Esophagus (tissue), 2 donors: ENCODE data around the gene MAP3K9. TPM values are rescaled to one million over a fixed set of nuclear protein-coding genes. Genes with fewer than 3 reads are reported as not detected.
A peak's percentile ranks its signal among the peaks of the same experiment; 100 is the strongest.

Source experiments
- H3K27ac ChIP-seq, 2 donors: one replicate each; pipeline ENCODE4 v1.5.1; 2013; ENCODE audit warnings: low read depth in 2 of 2, mild to moderate bottlenecking in 2 of 2, inconsistent platforms in 1 of 2, low read length in 1 of 2, moderate library complexity in 1 of 2
- H3K27me3 ChIP-seq, 2 donors: one replicate each; pipeline ENCODE4 v1.6.1; 2013; ENCODE audit warnings: low read length in 2 of 2, control low read depth in 1 of 2, mild to moderate bottlenecking in 1 of 2; ENCODE audit not compliant: insufficient read depth in 2 of 2, control insufficient read depth in 1 of 2
- H3K36me3 ChIP-seq, 2 donors: one replicate each; pipeline ENCODE4 v1.6.1; 2013; ENCODE audit warnings: low read length in 1 of 2; ENCODE audit not compliant: control insufficient read depth in 2 of 2, insufficient read depth in 2 of 2
- H3K4me1 ChIP-seq, 2 donors: one replicate each; pipeline ENCODE4 v1.6.1; 2013; ENCODE audit warnings: low read length in 1 of 2; ENCODE audit not compliant: control insufficient read depth in 2 of 2, insufficient read depth in 2 of 2
- H3K4me3 ChIP-seq, 2 donors: one replicate each; pipeline ENCODE4 v1.5.1; 2013; ENCODE audit warnings: low read length in 2 of 2, mild to moderate bottlenecking in 2 of 2, low read depth in 1 of 2, moderate library complexity in 1 of 2
- H3K9me3 ChIP-seq, 2 donors: one replicate each; pipeline ENCODE4 v1.6.1; 2013; ENCODE audit warnings: mild to moderate bottlenecking in 2 of 2, low read depth in 1 of 2, low read length in 1 of 2, moderate library complexity in 1 of 2; ENCODE audit not compliant: control insufficient read depth in 2 of 2, insufficient read depth in 1 of 2
- WGBS, 2 donors: extraction: QIAGEN DNeasy Blood & Tissue Kit; methylation state at CpG; one replicate each; pipeline ENCODE4 v1.1.7; 2013; 5-methylcytosine and 5-hydroxymethylcytosine counted together
- polyA plus RNA-seq, 2 donors: library from polyadenylated mRNA; stranded (reverse); fragments of 200-250 nt; gene quantifications; one replicate each; pipeline ENCODE4 v1.2.3, GENCODE V29; 2013
- donor health status: healthy with polysubstance abuse.
- donor health status: Bipolar disorder and iron deficiency.

The MAP3K9 gene
- polyA plus RNA-seq, 2 donors: 4.2 to 11.6 TPM

DNA sequence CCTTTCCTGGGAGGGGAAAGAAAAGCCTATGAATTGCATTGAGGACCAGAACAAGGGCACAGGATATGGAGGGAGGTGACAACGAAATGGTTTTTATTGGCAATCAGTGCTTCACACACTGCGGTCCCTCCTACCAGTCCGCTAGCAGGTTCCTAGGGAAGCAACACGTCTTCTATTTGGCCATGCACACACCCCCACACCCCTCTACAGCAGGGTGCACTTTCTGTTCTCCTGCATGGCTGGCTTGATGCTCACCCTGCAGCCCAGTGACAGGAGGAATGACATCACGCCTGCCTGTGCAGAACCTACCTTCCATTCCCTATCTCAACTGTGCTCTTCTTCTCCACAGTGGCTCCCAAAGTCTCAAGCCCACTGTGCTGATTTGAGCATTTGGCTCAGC lies 109.7 kb downstream of the MAP3K9 start:
- H3K4me1 ChIP-seq: peaks cover 0 to 8% of the 10 kb centered on the region in 2 donors
- H3K36me3 ChIP-seq: no peaks in the 10 kb centered on the region
- H3K27me3 ChIP-seq: no peaks in the 10 kb centered on the region
- H3K27ac ChIP-seq: peak overlapping the region; percentile 58 to 72
- H3K9me3 ChIP-seq: no peaks in the 10 kb centered on the region
- peak overlapping the region; percentile 7 to 34 for H3K4me3 ChIP-seq
- 90 to 94% methylated on average over 5 of the region's 5 CpGs for WGBS, 2 donors

DNA sequence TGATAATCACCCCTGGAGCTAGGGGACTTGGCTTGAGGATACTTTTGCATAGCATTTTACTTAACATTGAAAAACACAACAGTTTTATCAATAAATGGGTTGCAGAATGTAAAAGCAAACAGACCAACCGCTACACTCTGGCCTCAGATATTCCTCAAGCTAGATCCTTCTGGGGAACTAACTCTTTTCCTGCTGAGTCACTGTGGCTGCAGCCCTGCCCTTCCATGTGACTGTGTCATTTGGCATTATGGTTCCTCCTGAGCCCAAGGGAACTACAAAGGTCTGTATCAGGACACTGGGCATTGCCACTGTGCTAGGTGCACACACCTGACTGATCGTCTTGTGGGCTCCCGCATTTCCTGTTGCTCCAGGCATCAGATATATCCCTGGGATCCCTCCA lies 111.0 kb downstream of the MAP3K9 start:
- Histone ChIP-seq H3K27me3 (no peaks in the 10 kb centered on the region), H3K4me3 (peak overlapping the region; percentile 37 to 47), H3K4me1 (peaks cover 0 to 8% of the 10 kb centered on the region in 2 donors), H3K36me3 (no peaks in the 10 kb centered on the region), H3K9me3 (no peaks in the 10 kb centered on the region), H3K27ac (peak overlapping the region; percentile 75 to 87)
- WGBS, 2 donors: 69 to 73% methylated on average over 3 of the region's 3 CpGs

DNA sequence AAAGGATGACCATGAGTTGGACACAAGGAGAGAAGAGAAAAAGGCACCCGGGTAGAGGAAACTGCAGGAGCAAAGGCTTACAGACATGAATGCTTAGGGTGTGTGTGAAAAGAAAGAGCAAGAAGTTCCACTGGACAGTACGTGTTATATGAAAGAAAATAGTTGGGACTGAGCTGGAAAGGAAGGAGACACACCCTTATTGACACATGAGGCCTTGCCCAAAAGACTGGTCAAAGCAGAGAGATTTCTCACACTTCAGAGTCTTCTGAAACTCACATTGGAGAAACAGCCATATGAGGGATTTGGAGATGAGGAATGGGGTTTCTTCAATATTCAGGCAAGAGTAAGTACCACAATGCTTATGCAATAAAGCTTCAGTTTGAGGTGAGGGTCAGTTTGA lies 111.6 kb downstream of the MAP3K9 start:
- H3K9me3 ChIP-seq: no peaks in the 10 kb centered on the region
- peak overlapping the region in 1 of 2 donors; percentile 47 for H3K4me3 ChIP-seq
- WGBS, 2 donors: 48 to 62% methylated on average over 2 of the region's 2 CpGs
- no peaks in the 10 kb centered on the region for H3K27me3 ChIP-seq
- peaks cover 0 to 8% of the 10 kb centered on the region in 2 donors for H3K4me1 ChIP-seq
- peak overlapping the region; percentile 75 to 87 for H3K27ac ChIP-seq
- H3K36me3 ChIP-seq: no peaks in the 10 kb centered on the region

DNA sequence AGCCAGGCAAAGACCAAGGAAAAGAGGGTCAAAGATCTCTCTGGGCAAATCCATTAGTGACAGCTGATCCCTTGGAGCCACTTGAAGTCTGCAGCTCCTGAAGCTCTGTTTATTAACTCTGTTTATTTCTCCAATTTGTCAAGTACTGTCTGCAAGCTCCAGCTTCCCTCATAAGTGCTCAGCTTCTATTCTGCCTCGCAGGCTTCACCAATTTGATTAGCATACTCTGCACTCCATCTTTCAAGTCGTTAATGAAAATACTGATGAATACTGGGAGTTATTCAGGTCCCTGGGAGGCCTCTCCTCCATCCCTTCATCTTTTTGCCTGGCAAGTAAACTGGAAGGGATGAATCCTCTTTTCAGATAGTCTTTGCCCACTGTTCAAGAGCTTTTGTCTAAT lies 113.3 kb downstream of the MAP3K9 start:
- Histone ChIP-seq H3K4me1 (peaks cover 0 to 8% of the 10 kb centered on the region in 2 donors), H3K36me3 (no peaks in the 10 kb centered on the region), H3K27ac (peak overlapping the region; percentile 21 to 66), H3K27me3 (no peaks in the 10 kb centered on the region), H3K4me3 (no peak overlapping the region), H3K9me3 (no peaks in the 10 kb centered on the region)
- WGBS, 2 donors: 60 to 67% methylated on average over 2 of the region's 2 CpGs

DNA sequence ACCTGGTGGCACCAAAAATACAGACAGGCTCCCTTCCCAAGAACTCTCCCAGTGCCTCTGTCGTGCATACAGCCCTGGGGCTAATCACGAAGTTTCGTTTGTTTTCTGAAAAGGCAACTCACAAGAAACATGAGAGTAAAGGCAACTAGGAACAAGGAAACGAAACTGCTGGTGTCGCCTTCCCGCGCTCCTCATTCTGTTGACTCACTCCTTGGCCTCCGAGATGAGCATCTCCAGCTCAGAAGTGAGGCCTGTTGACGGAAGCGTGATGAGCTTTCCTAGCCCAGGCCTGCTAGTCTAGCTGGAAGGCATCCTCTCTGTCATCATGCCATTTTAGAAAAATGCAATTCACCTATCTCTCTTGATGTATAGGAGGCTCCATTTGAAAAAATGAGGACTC lies 117.1 kb downstream of the MAP3K9 start:
- H3K27me3 ChIP-seq: no peaks in the 10 kb centered on the region
- WGBS, 2 donors: 70 to 77% methylated on average over 10 of the region's 10 CpGs
- no peaks in the 10 kb centered on the region for H3K36me3 ChIP-seq
- no peak overlapping the region for H3K4me3 ChIP-seq
- H3K27ac ChIP-seq: peak overlapping the region; percentile 77 to 91
- no peaks in the 10 kb centered on the region for H3K9me3 ChIP-seq
- H3K4me1 ChIP-seq: no peaks in the 10 kb centered on the region

DNA sequence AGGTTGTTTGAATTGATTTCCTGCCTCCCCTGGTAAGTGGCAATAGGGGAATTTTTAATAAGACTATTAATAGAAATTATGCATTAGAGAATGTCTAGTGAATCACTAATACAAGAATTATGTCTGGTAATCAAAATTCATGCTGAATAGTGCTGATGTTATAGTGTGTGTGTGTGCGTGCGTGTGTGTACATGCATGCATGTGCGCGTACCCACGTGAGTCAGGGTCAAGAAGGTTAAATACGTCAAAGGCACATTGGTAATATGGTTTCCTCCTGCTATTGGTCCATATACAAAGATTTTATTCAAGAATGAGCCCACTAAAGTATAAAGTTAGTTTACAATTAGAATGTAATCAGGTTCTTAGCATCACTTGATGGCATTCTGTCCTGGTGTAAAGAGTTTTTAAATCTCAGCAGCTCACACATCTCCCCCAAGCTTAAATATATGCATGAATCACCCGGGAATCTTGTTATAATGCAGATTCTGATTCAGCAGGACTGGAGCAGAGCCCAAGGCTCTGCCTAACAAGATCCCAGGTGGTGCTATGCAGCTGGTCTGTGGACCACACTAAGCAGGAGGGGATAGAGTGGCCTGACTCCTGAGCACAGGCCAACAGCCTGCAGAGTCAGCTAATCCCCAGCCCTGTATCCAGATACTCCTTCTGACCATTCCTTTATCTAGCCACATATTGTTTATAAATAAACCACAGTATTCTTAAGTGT lies 123.7 kb downstream of the MAP3K9 start:
- 71 to 74% methylated on average over 7 of the region's 7 CpGs for WGBS, 2 donors

DNA sequence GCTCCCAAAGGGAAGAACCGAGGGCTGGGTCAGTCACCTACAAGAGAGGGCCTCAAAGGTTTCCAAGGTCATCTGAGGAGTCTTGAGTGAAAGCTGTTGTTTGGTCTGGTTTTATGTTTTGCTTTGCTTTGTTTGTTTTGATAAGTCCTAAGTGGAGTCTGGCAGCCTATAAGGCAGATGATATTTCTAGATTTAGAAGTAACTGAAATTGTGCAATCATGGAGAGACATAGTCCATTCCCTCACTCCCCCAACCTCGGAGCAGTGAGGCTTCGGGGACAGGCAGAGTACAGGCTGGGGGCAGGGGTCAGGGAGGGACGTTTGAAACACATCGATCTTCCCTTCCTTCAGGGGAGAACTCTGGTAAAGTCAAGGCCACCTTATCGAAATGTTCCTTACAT lies 125.3 kb downstream of the MAP3K9 start:
- H3K27ac ChIP-seq: no peak overlapping the region
- H3K4me1 ChIP-seq: no peaks in the 10 kb centered on the region
- no peaks in the 10 kb centered on the region for H3K36me3 ChIP-seq
- H3K4me3 ChIP-seq: no peak overlapping the region
- H3K9me3 ChIP-seq: no peaks in the 10 kb centered on the region
- H3K27me3 ChIP-seq: no peaks in the 10 kb centered on the region
- WGBS, 2 donors: 59 to 65% methylated on average over 6 of the region's 6 CpGs

More for the DNA sequence above, 123.7 kb downstream of the MAP3K9 start:
- H3K4me1 ChIP-seq: no peaks in the 10 kb centered on the region
- no peaks in the 10 kb centered on the region for H3K36me3 ChIP-seq
- no peaks in the 10 kb centered on the region for H3K9me3 ChIP-seq
- no peaks in the 10 kb centered on the region for H3K27me3 ChIP-seq
- no peak overlapping the region for H3K27ac ChIP-seq
- H3K4me3 ChIP-seq: no peak overlapping the region

DNA sequence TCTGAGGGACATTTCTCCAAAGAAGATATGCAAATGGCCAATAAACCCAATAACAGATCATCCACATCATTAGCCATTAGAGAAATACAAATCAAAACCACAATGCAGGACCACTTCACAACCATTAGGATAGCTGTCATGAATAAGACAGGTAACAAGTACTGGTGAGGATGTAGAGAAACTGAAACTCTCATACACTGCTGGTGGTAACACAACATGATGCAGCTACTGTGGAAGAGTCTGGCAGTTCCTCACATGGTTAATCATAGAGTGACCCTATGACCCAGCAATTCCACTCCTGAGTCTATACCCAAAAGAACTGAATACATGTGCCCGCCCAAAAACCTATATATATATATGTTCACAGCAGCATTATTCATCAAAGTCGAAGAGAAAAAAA lies 128.6 kb downstream of the MAP3K9 start:
- 94 to 95% methylated on average over 2 of the region's 2 CpGs for WGBS, 2 donors
- no peaks in the 10 kb centered on the region for H3K4me1 ChIP-seq
- no peak overlapping the region for H3K27ac ChIP-seq
- no peaks in the 10 kb centered on the region for H3K9me3 ChIP-seq
- H3K36me3 ChIP-seq: peaks cover 0 to 4% of the 10 kb centered on the region in 2 donors
- H3K27me3 ChIP-seq: no peaks in the 10 kb centered on the region
- no peak overlapping the region for H3K4me3 ChIP-seq

DNA sequence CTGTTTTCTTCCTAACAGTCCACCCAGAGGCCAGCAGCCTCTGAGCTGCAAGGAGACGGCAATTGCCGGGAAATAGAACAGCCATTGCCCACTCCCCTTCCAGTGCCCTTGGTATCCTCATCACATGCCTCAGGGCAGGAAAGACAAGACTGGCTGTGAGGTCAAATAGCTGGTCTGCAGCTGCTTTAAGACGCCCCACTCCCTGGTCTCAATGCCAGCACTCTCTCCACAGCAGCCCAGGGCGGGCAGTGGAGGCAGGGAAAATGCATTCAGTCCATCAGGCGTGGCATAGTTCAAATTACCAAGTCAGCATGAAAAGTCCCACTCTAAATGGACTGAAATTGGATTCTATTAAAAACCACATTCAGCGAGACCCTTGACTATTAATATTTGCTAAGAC lies 132.0 kb downstream of the MAP3K9 start:
- Histone ChIP-seq H3K27ac (no peak overlapping the region), H3K4me1 (no peaks in the 10 kb centered on the region), H3K4me3 (no peak overlapping the region), H3K36me3 (peaks cover 0 to 7% of the 10 kb centered on the region in 2 donors), H3K9me3 (no peaks in the 10 kb centered on the region), H3K27me3 (no peaks in the 10 kb centered on the region)
- WGBS, 2 donors: 88 to 91% methylated on average over 6 of the region's 6 CpGs
